Activated CD4-positive, alpha-beta T cell treated with anti-CD3 and anti-CD28 coated beads, Interleukin-2, amount 50 U/mL, for 16 hours (primary cell): ENCODE data around the gene LARGE1.

Experiments
- DNase-seq: peaks from one replicate; pipeline ENCODE4 v3.0.0-alpha.2; 2020

LARGE1 gene

DNA sequence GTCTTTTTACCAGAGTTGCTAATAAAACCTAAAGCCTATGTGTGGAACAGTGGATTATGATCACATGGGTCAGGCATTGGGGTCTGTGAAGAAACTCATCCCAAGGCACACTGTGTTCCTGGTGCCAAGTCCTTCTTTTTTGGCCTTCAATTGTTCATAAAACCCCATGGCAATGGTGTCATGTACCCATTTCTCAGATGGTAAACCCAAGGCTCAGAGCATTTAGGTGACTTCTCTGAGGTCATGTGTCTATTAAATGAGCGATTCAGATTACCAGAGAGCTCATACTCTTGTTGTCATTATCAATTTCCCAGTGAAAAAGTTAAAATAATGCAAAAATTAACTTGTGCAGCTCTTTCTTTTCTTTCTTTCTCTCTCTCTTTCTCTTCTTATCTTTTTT lies 589.3 kb downstream of the LARGE1 start:
- no peak for DNase-seq

DNA sequence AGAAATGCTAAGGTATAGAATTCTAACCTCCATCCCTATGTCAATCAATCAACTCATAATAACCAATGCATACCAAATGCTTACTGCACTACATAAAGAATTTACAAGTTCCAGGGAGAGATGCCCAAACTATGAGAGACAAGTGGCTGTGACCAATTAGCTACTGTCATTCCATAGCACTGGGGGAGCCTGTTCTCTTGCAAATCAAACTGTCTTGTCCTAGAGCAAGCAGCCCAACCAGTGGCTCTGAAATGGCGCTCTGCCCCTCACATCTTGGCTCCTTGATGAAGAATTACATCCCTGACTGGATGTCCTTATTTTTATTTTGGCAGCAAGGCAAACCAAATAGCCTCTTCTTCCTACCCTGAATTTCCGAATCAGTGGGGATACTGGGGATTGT lies 589.7 kb downstream of the LARGE1 start:
- no peak for DNase-seq

DNA sequence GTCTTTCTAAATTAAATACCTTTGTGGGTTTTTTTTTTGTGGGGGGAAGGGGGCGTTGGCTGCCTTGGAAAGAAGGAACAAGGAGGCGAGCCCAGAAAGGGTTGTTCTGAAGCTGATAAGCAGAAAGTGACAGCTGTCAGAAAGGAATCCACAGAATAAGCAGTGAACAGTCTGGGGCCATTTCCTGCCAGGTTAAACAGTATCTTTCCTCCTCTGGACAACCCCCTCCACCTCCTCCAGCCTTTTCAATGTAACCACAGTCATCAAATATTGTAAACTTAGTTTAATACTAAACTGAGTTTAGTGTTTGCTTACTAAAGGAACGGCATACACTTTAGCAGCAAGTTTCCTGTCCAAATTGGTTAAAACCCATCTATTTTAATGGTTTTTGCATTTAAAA lies 590.9 kb downstream of the LARGE1 start:
- no peak for DNase-seq

DNA sequence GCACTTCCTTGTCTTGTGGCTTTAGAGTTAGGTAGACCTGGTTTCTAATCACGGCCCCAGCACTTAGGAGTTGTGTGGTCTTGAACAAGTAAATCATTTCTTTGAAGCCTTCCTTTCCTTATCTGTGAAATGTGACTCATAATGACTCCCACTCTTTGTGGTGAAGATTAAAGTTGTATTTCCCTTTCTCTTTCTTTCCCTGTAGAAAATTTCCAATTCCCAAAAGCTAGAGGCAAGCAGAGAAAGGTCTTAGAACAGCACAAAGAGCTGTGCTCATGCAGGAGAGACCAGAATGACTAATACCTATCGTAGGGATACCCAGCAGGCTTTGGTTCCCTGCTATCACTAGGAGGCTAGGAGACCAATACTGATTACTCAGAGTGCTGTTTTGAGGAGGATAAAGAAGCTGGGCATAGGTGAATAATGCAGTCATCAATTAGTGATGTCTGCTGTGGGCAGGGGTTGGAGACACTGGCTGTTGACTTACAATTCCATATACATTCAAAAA lies 591.4 kb downstream of the LARGE1 start:
- DNase-seq: no peak

DNA sequence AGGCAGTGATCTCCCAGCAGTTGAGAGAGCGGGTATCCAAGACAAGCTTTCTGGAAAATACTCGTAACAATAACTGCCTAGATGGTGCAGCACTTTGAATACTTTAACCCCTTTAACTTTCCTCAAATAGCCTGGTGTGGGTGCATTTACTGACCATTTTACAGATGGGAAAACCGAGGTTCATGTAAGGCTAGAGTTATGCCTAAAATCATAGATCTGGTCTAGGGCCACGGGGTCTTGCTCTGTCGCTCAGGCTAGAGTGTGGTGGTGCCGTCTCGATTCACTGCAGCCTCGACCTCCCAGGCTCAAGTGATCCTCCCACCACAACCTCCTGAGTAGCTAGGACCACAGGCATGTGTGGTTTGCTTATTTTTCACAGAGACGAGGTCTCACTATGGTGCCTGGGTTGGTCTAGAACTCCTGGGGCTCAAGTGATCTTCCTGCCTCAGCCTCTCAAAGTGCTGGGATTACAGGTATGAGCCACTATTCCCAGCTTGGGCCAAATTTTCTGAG lies 592.9 kb downstream of the LARGE1 start:
- DNase-seq: no peak

DNA sequence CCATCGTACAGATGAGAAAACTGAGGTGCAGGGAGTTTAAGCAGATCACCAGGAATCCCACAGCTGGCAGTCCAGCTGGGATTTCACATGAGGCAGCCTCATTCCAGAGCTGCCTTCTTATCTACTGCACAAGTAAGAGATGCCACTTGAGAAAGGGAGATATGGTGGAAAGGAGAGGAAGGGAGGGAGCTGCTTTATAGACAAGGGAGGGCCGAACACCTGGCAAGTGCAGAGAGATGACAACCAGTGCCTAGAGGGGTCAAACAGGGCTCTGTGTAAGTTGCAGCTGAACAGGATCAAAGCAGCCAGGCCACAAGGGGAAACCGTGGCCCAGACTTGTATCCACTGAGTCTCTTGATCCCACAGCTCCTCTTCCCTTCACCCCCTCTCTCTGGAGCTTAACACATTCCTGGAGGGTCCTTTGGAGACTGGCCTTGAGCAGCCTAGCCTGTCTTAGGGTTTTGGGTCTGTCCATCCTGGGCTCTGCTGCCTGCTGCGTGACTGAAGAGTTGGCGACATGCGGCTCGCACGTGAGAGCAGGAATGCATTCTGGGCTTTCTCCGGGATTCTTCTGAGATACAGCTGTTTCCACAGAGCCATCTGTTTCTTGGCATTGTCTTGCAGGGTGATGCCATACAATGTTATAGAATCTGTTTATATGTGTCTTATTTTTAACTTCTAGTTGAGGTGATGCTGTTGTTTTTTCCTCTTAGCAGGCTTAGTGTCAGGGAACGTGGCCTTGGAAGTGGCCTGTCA lies 593.6 kb downstream of the LARGE1 start:
- no peak for DNase-seq

DNA sequence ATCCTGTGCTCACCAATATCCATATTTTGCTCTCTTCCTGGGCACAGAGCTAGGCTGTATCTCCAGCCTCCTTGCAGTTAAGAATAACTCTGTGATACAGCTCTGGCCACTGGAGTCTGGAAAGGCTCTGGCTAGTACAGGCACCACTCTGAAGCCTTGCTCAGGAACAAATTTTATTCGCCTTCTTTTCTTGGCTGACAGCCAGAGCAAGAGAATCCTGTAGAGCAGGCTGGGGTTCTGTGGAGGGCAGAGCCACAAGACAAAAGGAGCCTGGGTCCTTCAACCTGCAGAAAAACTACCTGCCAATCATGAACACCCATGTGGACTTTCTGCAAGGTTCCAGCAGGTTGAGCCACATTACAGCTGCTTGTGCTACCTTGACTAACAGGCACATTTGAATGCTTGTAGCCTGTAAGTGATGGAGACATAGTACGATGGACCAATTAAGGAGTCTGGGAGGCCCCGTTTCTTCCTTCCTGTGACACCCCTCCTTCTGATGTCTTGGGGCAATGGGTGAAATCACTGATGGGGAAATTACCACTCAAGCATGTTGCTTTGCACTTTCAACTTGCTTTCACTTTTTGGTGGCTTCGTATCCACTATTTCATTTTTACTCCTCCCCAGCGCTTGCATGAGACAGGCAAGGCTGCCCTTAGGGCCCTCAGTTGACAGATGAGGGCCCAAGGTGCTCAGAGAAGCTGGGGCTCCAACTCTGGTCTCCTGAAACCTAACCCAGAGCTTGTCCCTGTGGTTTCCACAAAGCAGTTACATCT lies 594.9 kb downstream of the LARGE1 start:
- no peak for DNase-seq

DNA sequence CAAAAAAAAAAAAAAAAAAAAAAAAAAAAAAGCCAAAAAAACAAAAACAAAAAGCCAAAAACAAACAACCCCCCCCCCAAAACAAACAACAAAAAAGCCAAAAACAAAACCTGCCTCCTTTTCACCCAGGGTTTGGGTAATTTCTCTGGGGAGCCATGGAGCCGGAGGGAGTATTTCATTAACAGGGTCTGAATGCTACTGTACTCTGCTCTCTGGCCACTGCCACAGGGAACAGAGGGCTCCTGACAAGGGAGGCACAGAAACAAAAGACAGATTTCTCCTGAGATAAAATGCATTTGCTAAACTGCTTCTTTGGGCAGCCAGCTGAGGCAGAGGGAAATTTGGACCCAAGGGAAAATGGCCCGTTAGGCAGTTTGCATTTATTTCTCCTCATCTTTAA lies 596.0 kb downstream of the LARGE1 start:
- DNase-seq: no peak

DNA sequence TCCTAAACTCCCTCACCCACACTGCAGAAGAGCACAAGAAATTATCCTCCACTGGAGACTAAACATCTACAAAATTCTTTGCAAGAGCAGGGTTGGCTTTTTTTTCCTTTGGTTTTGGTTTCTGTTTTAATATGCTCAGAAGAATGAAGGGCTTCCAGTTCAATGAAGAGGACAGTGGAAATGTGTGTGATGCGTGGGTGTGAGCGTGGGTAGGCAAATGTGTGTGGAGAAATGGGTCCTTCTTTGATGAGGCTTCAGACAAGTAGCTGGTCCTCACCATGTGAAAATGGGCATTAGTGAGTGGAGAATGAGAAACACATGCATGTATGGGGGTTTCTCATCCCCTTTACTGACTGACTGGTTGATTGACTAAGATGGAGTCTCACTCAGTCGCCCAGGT lies 598.8 kb downstream of the LARGE1 start:
- no peak for DNase-seq

DNA sequence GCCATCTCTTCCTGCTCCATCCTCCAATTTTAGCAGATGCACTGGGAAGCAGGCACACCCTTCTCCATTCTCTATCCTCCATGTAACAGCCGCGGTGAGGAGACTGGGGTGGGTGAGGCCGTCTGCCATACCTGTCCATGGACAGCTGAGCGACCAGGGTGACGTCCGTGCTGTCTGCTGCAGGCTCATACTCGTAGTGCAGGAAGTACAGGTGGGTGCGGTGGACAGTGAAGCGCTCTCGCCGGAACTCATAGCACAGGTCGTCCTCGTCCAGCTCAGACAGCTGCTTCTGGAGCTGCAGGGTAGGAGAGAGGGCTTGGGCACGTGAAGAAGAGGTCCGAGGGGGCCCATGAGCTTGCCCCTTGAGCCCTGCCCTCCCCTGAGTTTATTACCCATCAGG lies 604.3 kb downstream of the LARGE1 start:
- no peak for DNase-seq

DNA sequence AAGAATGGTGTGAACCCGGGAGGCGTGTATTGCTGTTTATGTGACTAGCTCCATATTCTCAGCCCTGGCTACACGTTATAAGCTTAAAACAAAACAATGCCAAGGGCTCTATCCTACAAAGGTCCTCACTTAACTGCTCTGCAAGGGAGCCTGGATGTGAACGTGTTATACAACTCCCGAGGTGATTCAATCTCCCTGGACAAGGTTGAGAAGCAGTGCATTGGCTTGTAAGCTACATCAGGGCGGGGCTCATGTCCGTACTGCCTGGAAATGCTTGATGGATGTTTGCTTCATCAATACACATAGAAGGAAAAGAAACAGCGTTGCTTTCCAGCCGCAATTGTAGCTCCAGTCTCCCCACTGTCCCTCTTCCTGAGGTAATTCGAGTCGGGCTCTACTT lies 605.2 kb downstream of the LARGE1 start:
- no peak for DNase-seq

DNA sequence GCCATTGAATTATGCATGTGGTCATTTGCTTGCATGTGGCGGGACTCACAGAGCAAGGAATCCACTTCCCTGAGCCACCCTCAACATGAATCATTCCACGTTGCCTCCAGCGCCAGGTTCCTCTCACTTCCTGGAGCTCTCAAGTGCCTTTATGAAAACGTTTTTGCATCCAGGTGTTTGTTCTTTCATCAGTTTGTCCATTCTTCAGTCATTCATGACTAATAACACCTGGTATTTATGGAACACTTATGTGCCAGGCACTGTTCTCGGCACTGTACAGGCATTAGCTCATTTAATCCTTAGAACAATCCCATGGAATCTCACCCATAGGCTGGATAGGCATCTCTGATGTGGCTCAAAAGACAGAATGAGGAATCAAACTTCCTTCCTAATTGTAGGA lies 606.0 kb downstream of the LARGE1 start:
- DNase-seq: no peak

DNA sequence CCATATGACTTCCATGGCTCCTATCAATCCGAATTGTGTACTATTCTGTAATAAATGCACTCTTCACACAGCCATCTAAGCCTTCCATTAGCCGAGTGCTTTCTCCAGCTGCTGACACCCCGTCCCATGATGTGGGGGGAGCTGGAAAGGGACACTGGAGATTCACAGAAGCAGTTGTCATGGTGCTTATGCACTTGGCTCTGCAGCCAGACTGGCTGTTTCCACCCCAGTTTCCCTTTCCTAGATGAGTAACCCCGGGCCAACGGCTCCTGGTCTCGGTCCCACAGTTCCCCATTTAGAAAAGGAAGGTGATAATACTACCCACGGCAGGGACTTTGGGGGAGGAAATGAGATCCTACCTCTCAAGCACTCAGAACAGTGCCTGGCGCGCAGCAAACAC lies 617.2 kb downstream of the LARGE1 start:
- no peak for DNase-seq

DNA sequence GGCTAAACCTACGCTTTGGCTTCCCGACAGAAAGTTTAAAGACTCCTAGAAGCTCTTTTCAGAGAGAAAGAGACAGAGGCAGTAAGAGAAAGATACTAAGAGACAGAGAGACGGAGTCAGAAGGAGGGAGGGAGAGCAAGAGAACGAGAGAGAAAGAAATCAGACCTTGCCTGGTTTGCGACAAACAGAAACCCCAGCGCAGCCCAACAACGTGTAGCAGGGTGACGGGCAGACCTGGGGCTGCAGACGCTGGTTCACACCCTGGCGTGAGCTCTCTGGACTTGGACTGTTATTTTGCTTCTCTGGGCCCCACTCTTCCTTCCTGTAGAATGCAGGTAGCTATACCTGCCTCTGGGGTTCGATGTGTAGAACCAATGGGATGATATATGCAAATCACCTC lies 617.7 kb downstream of the LARGE1 start:
- no peak for DNase-seq

DNA sequence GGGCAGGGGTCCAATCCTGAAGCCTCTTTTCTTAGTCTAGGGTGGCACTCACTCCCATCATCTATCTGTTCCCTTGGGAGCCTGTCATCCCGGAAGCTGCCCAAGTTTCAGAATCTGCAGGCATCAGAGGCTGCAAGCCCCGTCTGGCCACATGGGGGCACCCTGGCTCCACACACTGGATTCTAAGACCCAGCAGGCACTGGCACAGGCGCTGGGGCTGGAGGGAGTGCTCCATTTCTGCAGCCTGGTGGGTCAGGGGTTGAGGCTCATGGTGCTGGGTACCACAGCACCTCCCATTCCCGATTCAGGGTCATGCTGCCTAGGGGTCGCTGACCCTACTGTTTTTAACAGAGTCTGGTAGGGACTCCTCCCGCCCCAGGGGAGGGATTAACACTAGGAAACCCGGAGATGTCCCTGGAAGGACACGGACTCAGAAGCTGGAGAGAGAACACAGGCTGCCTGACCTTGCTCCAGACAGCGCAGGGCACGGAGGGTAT lies 618.2 kb downstream of the LARGE1 start:
- DNase-seq: peak; percentile 65

DNA sequence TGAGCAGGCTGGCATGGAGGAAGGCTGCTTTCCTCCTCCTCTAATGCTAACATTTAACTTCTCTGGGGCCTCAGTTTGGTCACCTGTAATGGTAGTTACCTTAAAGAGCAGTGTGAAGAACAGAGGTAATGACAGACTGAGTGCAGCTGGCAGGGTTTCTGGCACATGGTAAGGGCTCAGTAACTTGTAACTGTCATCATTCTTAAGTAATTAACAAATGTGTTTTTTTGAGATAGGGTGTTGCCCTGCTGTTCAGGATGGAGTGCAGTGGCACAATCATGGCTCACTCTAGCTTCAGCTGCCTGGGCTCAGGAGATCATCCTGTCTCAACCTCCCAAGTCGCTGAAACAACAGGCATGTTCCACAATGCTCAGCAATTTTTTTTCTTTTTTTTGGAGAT lies 620.1 kb downstream of the LARGE1 start:
- DNase-seq: no peak

DNA sequence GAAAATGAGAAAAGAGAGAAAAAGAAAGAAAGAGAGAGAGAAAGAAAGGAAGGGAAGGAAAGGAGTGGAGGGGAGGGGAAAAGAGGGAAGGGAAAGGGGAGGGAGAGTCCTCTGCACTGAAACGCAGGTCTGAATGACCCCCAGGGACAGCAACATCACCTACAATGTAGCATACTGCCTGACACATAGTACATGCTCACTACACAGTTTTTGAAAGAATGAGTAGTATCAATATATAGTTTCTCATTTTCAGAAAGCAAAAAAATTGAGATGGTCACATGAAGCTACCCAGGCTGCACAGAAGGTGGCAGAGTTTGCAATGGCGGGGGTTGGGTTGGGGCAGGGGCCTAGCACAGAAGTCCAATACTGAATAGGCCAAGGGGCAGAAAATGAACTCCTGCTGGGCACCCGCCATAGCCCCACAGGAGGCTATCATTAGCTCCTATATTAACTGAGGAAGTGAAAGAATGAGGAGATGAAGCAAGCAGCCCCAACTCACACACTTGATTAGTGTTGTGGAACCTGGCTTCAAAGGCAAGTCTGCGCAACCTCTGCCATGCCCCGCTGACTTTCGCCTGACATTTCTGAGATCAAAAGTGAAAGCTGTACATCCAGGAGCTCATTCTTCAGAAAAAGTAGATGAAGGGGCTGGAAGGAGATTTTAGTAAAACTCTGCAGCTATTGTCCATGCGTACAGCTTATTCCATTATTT lies 620.9 kb downstream of the LARGE1 start:
- no peak for DNase-seq

DNA sequence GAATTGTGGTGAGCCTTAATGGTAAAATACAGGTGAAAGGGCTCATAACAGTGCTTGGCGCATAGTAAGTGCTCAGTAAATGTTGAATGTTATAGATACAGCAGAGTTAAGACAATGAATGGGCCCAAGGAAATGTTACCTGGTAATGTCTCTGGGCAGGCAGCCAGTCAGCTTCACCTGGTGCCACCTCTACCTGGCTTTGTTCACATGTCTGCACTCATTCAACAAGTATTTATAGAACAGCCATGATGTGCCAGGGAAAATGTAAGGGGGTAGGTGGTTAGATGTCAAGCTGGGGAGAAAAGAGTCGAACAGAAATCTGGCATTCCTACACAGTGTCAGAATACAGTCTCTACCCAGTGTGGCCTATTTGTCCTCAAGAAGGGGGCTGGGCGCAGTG lies 623.3 kb downstream of the LARGE1 start:
- no peak for DNase-seq

DNA sequence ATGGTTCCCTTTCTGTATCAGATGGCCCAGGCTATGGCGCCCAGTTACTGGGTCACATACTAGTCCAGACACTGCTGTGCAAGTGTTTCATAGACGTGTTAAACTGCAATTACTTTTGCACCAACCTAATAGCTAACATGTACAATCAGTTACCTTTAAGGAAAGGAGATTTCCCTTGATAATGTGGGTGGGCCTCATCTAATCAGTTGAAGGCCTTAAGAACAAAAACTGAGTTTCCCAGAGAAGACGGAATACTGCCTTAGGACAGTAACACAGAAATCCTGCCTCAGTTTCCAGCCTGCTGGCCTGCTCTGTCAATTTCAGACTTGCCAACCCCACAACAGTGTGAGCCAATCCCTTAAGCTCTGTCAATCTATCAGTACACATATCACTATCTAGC lies 632.2 kb downstream of the LARGE1 start:
- no peak for DNase-seq

DNA sequence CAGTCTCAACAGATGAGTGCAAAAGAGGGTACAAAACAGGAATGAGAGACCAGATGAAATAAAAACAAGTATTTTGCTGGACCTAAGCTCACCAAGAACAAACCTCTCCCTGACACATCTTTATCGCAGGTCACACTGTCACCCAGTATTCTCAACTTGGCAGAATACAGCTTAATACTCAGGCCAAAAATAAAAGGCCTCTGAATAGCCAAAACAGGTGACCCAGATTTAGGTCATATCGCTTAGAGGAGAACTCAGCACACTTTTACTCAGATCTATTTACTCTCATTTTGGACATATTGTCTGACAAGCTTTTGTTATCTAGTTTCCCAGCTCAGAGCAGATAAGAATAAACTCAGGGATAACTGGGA lies 645.2 kb downstream of the LARGE1 start:
- DNase-seq: no peak

DNA sequence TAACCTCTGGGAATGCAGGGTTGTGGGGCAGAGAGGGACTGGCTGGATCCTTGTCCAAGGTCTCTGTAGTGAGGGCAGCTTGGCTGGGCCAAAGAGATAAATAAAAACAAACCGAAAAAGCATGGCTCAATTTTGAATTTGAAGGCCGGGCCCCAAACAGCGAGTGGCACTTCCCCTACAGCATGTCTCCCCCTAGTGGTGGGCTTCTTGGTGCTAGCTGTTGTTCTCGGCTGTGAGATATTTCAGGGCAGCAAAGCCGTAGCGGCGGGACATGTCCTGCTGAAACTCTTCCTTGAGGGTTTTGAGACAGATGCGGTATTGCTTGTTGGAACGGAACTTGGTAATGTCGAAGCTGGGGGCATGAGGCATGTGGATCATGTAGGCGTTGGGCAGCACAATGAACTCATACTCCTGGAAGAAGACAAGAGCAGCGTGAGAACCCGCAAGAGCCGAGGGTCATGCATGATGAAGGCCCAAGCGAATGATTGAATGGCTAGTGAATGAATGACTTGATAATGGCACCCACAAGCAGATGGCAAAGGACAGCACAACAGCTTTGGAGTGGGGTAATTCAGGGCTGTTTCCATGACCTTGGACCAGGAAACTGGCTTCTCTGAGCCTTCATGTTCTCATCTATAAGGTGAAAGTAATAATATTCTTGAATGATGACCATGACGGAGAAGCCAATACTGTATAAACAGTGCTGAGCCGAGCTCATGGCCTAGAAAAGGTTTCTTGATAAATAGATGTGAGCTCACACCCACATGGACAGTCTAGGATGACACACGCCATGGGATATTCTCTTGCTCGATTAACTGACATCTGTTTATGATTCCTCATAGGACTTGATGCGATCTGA lies 645.8 kb downstream of the LARGE1 start:
- DNase-seq: peak; percentile 26

DNA sequence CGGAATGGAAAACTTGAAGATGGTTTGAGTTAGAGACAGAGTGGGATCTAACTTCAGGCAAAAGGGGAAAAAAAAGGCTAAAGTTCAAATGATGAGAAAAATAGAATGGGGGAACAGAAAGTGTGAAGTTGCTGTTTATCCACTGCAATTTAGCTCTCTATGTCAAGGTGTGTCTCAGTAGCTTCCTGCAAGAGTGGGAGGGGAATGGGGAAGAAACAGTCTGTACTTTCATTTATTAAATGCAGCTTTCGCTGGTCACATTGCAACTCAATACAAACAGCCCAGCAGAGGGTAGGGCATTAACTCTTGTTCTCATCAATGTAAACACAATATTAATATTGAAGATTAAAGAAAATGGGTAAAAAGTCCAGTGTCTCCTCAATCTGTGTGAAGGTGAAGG lies 647.4 kb downstream of the LARGE1 start:
- no peak for DNase-seq
